Umbilical cord (tissue), 2 donors: Measurements from ENCODE around the gene IL20. TPM values are rescaled to one million over a fixed set of nuclear protein-coding genes. Genes with fewer than 3 reads are reported as not detected.

Experiments
- DNase-seq: peaks from one replicate; pipeline ENCODE4 v3.0.0-alpha.2; 2015; ENCODE audit warnings: low spot score
- total RNA-seq: library from RNA; depleted of rRNA; stranded (reverse); fragments of >200 nt; gene quantifications from one replicate; pipeline ENCODE4 v1.2.3, GENCODE V29; 2014; ENCODE audit warnings: low replicate concordance; ENCODE audit not compliant: insufficient read depth

Gene IL20
- total RNA-seq, 1 donor from 2014 or later = 2.2 TPM

DNA sequence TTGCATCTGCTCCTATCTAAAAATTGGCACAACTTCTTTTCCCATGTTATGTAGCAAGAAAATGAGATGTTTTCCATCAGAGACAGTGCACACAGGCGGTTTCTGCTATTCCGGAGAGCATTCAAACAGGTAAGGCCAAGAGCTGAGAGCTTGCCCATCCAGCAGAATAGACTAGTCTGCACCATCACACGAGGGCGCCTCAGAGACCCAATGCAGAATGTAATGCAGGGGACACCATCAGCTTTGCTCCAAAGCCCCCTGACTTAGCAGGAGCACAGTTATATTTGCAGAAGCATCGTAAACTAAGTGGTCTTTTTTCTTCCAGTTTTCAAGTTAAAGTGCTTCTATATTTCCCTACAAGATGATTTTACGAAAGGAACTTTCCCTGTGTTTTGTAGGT is 36.5 kb downstream of the IL20 start:
- no peak for DNase-seq

DNA sequence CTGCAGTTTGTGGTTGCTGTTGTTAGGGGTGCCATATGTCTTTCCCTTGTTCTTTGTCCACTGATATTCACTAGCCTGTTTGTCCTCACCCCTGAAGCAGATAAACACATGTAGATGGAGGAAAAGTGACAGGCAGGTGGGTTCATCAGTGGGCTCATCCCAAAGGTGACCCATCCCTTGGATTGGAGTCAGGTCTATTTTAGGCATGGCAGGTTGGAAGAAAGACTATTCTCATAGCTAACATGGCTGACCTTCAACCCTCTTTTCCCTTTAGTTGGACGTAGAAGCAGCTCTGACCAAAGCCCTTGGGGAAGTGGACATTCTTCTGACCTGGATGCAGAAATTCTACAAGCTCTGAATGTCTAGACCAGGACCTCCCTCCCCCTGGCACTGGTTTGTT is 37.3 kb downstream of the IL20 start:
- no peak for DNase-seq

DNA sequence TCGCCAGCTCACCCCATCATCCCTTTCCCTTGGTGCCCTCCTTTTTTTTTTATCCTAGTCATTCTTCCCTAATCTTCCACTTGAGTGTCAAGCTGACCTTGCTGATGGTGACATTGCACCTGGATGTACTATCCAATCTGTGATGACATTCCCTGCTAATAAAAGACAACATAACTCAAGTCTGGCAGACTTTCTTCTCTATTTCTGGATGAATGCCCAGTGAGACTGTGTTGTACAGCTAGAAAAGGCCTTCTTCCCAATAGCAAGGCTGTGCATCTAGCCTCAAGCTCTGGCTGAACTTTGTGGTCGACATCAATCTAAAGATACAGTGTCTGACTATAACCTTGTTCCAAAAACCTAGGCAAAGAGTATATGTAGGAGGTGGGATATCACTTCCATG is 38.3 kb downstream of the IL20 start:
- no peak for DNase-seq

GRCh38 chr1:206904423-206905142 is 39.2 kb downstream of the IL20 start:
- no peak for DNase-seq

GRCh38 chr1:206905295-206906164 is 40.1 kb downstream of the IL20 start:
- DNase-seq = no peak

DNA sequence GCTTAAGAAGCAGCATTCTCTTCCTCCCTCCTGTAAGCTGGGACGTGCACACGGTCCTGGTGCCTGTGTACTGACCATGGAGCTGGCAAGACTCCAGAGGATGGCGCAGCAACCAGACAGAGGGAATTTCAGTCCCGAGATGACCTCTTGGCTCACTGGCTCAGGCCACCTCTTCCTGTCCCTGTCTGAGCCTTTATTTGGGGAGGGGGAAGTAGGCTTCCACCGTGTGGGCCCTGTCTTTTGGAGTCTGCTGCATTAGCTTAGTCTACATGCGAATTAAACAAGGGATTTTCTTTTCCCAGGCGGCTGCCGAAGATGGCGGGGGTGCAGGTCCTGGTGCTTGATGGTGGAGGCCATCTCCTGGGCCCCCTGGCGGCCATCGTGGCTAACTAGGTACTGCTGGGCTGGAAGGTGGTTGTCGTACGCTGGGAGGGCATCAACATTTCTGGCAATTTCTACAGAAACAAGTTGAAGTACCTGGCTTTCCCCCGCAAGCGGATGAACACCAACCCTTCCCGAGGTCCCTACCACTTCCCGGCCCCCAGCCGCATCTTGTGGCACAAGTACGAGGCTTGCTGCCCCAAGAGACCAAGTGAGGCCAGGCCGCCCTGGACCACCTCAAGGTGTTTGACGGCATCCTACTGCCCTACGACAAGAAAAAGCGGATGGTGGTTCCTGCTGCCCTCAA is 42.0 kb downstream of the IL20 start:
- no peak for DNase-seq

- DNase-seq = no peak
Observed at GRCh38 chr1:206908038-206908437, 42.6 kb downstream of the IL20 start.

- peak; percentile 41 for DNase-seq
Observed at GRCh38 chr1:206909161-206909882, 43.9 kb downstream of the IL20 start.

DNA sequence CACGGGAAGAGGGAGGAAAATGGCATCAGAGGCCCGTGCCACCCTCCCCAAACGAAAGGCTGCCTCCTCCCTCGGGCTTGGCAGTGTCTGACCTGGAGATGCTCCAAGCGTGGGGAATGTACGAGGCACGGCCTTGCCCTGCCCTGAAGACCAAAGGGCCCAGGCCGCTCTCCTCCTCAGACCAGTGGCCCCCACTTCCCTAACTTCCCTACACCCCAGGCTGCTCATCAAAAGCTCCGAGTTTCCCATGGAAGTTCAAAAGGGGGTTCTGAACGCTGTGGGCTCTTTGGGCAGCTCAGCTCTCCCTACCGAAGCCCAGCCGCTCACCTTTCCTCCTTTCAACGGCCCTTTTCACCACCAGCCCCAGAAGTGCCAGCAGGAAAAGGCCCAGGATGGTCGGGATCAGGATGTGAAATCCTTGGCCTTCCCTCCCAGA is 44.5 kb downstream of the IL20 start:
- DNase-seq = no peak

- peak; percentile 50 for DNase-seq
Observed at GRCh38 chr1:206911064-206911663, 45.7 kb downstream of the IL20 start.

DNA sequence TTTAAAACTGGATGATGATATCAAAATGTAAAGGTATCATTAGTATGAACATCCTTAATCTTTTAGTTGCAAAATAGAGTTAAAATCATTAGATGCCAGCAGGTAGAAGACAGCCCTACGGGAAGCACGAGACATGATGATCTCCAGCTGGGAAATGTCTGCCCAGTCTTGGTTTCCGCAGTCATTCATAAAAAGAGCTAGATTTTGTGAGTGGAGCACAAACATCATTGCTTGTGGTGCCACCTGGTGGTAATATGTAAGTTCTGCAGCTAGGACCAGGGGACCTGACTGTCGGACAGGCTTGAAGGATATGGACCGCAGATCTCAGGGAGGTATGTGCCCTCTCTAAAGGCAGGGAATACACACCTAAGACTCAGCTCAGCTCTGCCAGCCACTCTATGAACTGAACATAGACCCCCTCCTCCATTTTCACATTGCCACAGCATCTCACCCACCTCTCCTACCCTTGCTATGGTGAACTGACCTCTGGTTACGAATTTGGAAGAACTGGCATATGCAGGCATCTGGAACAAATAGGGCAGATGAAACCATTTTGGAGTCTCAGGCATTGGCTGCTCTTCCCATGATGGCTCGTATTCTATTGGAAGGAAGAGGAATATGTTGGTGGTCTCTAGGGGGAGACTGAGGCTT is 47.1 kb downstream of the IL20 start:
- DNase-seq = peak; percentile 88

- no peak for DNase-seq
Observed at GRCh38 chr1:206913766-206914537, 48.5 kb downstream of the IL20 start.

GRCh38 chr1:206915030-206915735 is 49.8 kb downstream of the IL20 start:
- DNase-seq = no peak

- DNase-seq = no peak
Observed at GRCh38 chr1:206916000-206916709, 50.7 kb downstream of the IL20 start.

DNA sequence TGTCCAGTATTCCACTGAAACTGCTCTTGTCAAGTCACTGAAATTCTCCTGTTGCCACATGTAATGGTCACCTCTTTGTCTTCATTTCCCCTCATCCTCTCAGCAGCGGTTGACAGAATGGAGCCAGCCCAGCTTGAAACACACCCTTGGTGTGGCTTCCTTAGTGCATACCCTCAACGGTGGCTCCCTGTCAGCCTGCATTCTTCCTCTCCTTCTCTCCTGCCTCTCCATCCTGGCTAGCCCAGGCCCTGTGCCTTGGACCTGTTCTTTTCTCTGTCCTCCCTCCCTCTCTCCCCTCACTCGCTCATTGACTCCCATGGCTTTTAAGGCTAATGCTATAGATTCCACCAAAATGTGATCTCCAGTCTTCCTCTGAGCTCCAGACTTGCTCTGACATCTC is 52.7 kb downstream of the IL20 start:
- no peak for DNase-seq
